Measurements from ENCODE around the gene RRAS2. TPM values are rescaled to one million over a fixed set of nuclear protein-coding genes. Genes with fewer than 3 reads are reported as not detected.

RRAS2 gene
- total RNA-seq, 1 donor from 2014 or later = 45.5 TPM

GRCh38 chr11:14341968-14342367, 17.0 kb downstream of the RRAS2 start:
- H3K27me3 Mint-ChIP-seq = no peaks in the 10 kb centered on the region
- H3K4me1 Mint-ChIP-seq (ENCODE audit: low read depth) = no peaks in the 10 kb centered on the region
- no peak for DNase-seq (ENCODE audit: low spot score, unreplicated experiment)
- H3K4me3 Mint-ChIP-seq (ENCODE audit: low read depth) = no peak overlapping the region
- no peak for TF ChIP-seq CTCF (IDR thresholded peaks at IDR 0.05; ENCODE audit: unreplicated experiment)
- H3K36me3 Mint-ChIP-seq (ENCODE audit: insufficient read depth) = peaks cover 17% of the 10 kb centered on the region
- H3K27ac Mint-ChIP-seq = no peak overlapping the region
- peaks cover 18% of the 10 kb centered on the region for H3K9me3 Mint-ChIP-seq (ENCODE audit: low read depth)

GRCh38 chr11:14340721-14341120, 18.3 kb downstream of the RRAS2 start:
- Mint-ChIP-seq H3K27ac (no peak overlapping the region), H3K27me3 (no peaks in the 10 kb centered on the region), H3K9me3 (ENCODE audit: low read depth) (peaks cover 21% of the 10 kb centered on the region), H3K4me1 (ENCODE audit: low read depth) (no peaks in the 10 kb centered on the region), H3K36me3 (ENCODE audit: insufficient read depth) (peaks cover 14% of the 10 kb centered on the region), H3K4me3 (ENCODE audit: low read depth) (no peak overlapping the region)
- DNase-seq (ENCODE audit: low spot score, unreplicated experiment) = no peak
- TF ChIP-seq CTCF (IDR thresholded peaks at IDR 0.05; ENCODE audit: unreplicated experiment) = no peak

- no peak for DNase-seq (ENCODE audit: low spot score, unreplicated experiment)
- Mint-ChIP-seq H3K27me3 (no peaks in the 10 kb centered on the region), H3K27ac (no peak overlapping the region), H3K9me3 (ENCODE audit: low read depth) (peaks cover 15% of the 10 kb centered on the region), H3K4me3 (ENCODE audit: low read depth) (no peak overlapping the region), H3K36me3 (ENCODE audit: insufficient read depth) (peaks cover 8% of the 10 kb centered on the region), H3K4me1 (ENCODE audit: low read depth) (peaks cover 1% of the 10 kb centered on the region)
- TF ChIP-seq CTCF (IDR thresholded peaks at IDR 0.05; ENCODE audit: unreplicated experiment) = no peak
These were observed 19.6 kb downstream of the RRAS2 start for GRCh38 chr11:14339356-14339755.

GRCh38 chr11:14336507-14337503, 22.2 kb downstream of the RRAS2 start:
- Mint-ChIP-seq H3K4me3 (ENCODE audit: low read depth) (no peak overlapping the region), H3K36me3 (ENCODE audit: insufficient read depth) (peaks cover 6% of the 10 kb centered on the region), H3K4me1 (ENCODE audit: low read depth) (peaks cover 1% of the 10 kb centered on the region), H3K27me3 (no peaks in the 10 kb centered on the region), H3K9me3 (ENCODE audit: low read depth) (peaks cover 13% of the 10 kb centered on the region), H3K27ac (no peak overlapping the region)
- no peak for DNase-seq (ENCODE audit: low spot score, unreplicated experiment)
- TF ChIP-seq CTCF (IDR thresholded peaks at IDR 0.05; ENCODE audit: unreplicated experiment) = no peak

GRCh38 chr11:14335712-14336111, 23.3 kb downstream of the RRAS2 start:
- Mint-ChIP-seq H3K27ac (no peak overlapping the region), H3K4me1 (ENCODE audit: low read depth) (peaks cover 1% of the 10 kb centered on the region), H3K9me3 (ENCODE audit: low read depth) (peaks cover 13% of the 10 kb centered on the region), H3K27me3 (no peaks in the 10 kb centered on the region), H3K4me3 (ENCODE audit: low read depth) (no peak overlapping the region), H3K36me3 (ENCODE audit: insufficient read depth) (peaks cover 6% of the 10 kb centered on the region)
- TF ChIP-seq CTCF (IDR thresholded peaks at IDR 0.05; ENCODE audit: unreplicated experiment) = no peak
- DNase-seq (ENCODE audit: low spot score, unreplicated experiment) = no peak
